HG03159 (cell line): ENCODE data around the gene TMEM63C.

Experiments used
- ATAC-seq: cut with Tn5 transposase; IDR thresholded peaks from one replicate; pipeline ENCODE4 v1.9.1; 2021; ENCODE audit warnings: mild to moderate bottlenecking, moderate library complexity; ENCODE audit not compliant: unreplicated experiment

Gene TMEM63C

DNA sequence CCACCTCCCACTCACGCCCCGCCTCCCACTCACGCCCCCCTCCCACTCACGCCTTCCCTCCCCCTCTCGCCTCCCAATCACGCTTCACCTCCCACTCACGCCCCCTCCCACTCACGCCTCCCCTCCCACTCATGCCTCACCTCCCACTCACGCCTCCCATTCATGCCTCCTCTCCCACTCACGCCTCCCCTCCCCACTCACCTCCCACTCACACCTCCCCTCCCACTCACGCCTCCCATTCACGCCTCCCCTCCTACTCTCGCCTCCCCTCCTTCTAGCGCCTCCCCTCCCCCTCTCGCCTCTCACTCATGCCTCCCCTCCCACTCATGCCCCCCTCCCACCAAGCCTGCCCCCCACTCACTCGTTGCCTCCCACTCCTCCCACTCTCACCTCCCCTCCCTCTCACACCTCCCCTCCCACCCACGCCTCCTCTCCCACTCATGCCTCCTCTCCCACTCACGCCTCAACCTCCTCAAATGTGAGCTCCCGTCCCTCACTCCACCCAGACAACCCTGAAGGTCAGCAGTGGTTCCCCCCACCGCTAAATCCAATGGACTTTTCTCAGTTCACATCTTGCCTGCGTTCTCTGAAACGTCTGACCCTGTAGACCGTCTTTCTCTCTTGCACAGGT lies 39.8 kb downstream of the TMEM63C start:
- ATAC-seq = no peak

- ATAC-seq = no peak
Measured at GRCh38 chr14:77222546-77223225, 41.1 kb downstream of the TMEM63C start.

GRCh38 chr14:77224212-77224611 lies 42.6 kb downstream of the TMEM63C start:
- ATAC-seq = no peak

GRCh38 chr14:77225254-77225653 lies 43.7 kb downstream of the TMEM63C start:
- ATAC-seq = no peak

- no peak for ATAC-seq
Measured at GRCh38 chr14:77225892-77226557, 44.4 kb downstream of the TMEM63C start.

DNA sequence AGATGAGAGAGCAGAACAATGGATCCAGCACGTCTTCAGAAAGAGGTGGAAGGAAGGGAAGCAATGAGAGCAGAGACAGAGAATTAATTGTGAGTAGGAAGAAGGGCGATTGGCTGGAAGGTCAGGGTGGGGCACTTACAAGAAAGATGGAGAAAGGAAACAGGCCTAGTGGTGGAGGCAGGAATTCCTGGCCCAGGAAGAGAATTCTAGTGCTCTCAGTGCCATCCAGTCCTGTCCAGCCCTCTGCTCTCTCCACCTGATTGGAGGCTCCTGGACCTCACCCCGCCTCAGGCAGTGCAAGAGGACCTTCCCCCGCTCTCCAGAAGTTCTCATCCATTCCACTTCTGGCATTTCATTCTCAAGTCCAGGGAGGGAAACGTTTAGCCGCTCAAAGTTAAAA lies 46.5 kb downstream of the TMEM63C start:
- no peak for ATAC-seq

DNA sequence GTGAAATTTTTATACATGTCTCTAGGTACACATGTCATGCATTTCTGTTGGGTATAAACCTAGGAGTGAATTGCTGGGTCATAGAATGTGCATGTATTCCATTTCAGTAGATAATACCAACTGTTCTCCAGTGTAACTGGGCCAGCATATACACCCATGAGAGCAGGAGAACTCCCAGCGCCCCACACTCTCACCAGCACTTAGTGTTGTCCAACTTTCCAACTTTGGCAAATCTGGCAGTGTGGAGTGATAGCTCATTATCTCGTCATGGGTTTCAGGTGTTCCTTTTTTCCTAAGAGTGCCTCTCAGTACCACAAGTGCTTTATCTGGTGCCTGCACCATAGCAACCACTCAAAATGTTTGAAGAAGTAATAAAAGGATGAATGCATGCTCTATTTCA lies 49.3 kb downstream of the TMEM63C start:
- no peak for ATAC-seq

DNA sequence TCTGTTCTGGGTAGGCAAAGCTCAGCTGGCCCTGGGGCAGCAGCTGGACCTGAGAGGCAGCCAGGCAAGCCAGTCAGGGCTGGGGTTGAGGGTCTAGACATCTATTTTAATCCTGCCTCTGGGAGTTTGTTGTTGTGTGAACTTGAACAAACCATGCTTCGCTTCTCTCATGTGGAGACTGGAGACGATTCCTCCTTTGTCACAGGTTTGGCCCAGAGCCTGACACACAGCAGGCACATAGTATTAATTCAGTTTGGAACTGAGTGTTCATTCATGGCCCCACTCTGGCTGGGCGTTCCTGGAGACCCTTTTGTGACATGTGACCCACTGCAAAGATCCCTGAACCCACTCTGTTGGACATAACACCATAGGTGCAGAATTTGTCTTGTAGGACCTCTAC lies 50.1 kb downstream of the TMEM63C start:
- no peak for ATAC-seq

GRCh38 chr14:77236814-77237213 lies 55.2 kb downstream of the TMEM63C start:
- no peak for ATAC-seq

GRCh38 chr14:77238356-77238755 lies 56.8 kb downstream of the TMEM63C start:
- ATAC-seq = no peak

GRCh38 chr14:77238996-77239395 lies 57.4 kb downstream of the TMEM63C start:
- ATAC-seq = no peak

DNA sequence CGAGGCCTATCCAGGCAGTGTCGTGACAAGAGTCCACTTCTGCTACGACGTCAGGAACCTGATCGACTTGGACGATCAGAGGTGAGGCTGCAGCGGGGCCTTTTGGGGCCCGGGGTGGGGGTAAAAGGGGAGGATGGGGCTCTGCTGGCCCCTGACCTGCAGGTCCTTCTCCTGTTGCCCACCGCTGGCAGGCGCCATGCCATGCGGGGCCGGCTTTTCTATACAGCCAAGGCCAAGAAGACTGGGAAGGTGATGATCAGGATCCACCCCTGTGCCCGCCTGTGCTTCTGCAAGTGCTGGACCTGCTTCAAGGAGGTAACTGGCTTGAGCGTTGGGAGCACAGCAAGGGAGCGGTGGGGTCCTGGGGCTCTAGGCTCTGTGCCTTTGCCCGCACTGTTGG lies 57.8 kb downstream of the TMEM63C start:
- no peak for ATAC-seq

DNA sequence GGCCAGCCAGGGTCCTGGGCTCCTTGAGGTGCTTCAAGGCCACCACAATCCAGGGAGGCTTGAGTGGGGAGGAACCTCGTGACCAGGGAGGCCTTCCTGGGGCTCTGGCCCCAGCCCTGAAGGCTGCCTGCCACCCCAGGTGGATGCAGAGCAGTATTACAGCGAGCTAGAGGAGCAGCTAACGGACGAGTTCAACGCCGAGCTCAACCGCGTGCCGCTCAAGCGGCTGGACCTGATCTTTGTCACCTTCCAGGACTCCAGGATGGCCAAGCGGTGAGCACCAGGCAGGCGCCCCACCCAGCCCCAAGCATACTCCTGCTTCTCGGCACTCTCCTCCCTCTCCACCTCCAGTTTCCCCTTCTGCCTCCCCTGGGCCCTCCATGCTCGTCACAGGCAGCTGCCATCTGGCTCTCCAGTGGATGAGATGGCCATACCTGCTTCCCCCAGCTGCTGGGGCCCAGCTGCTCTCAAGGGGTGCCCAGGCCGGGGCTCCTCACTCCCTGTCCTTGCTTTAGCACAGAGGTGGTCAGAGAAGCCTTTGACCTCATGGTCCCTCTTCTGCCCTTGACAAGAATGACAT lies 58.8 kb downstream of the TMEM63C start:
- ATAC-seq = no peak

GRCh38 chr14:77241955-77242354 lies 60.4 kb downstream of the TMEM63C start:
- ATAC-seq = no peak

DNA sequence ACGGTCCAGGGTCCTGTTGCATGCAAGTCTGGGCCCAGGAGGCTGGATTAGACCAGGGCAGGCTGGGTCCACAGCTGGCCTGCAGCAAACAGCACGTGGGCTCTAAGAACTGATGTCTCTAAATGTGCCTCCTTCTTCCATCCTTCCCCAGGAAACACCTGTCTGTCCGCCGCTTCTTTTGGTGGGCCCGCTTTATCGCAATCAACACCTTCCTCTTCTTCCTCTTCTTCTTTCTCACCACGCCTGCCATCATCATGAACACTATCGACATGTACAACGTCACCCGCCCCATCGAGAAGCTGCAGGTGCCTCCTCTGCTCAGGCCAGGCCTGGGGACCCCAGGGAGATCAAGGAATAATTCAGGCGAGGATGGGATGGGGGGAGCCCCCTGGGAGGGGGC lies 61.2 kb downstream of the TMEM63C start:
- ATAC-seq = no peak

DNA sequence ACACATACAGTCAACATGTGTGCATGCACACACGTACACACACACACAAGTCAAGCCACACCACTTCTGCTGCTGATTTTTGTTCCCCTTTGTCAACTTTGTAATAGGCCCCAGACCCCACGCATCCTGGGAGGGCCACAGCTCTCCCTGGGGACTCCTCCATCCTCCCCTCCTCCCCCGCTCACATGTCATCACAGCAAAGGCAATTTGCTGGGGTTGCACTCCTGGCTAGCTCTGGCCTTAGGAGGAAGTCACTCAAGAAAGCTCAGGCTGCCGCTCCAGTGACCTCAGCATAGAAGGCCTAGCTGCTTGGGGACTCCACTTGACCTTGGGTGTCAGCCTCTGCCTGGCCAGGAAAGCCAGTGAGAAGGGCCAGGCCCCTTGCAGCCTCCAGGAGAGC lies 62.3 kb downstream of the TMEM63C start:
- ATAC-seq = no peak

- no peak for ATAC-seq
Measured at GRCh38 chr14:77245820-77246219, 64.2 kb downstream of the TMEM63C start.

DNA sequence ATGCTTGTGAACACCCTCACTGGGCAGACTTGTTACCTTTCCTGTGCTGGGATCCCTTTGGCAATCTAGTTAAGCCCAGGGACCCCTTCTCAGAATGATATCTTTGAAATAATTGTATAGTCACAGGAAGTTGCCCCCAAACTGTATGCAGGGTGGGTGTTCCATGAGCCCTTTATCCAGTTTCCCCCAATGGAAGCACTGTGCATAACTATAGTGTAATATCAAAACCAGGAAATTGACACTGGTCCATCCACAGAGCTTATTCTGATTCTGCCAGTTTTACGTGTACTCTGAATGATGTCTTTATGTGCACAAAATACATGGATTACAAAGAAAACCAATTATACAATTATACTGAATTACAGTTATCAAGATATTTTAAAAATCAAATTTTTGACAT lies 65.2 kb downstream of the TMEM63C start:
- no peak for ATAC-seq

DNA sequence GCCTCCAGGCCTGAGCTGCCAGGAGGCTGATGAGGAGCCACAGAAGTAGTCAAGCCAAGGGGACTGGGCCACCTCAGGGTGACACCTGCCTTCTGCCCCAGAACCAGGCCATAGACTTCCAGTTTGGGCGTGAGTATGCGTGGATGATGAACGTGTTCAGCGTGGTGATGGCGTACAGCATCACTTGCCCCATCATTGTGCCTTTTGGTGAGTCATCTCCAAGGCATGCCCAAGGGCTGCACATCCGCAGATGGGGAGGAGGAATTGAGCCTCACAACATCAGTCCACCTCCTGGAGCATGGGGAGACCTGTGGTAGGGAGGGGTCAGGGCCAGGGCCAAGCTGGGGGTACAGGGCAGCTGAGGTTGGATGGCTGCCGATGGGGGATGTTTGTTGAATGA lies 67.1 kb downstream of the TMEM63C start:
- no peak for ATAC-seq

GRCh38 chr14:77249286-77249685 lies 67.7 kb downstream of the TMEM63C start:
- no peak for ATAC-seq

DNA sequence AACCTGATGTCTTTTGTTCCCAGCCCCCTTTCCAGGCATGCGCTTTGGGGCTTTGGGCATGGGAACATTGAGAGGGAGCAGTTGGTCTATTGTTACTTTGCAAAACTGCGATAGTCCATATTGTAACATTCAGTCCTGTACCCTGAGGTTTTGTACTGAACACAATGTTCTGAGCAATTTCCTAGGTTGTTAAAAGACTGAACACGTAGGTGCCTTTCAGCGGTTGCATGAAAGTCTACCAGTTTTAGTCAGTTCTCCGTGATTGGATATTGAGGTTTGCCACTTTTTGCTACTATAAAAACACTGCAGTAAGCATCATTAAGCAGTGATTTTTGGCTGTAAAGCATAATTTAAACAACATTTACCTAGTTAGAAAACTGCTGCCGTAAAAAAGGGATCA lies 69.3 kb downstream of the TMEM63C start:
- ATAC-seq = no peak

GRCh38 chr14:77251870-77252269 lies 70.3 kb downstream of the TMEM63C start:
- ATAC-seq = no peak
